Left colon (tissue), 2 donors: ENCODE measurements around the gene NOVA2. TPM values are rescaled to one million over a fixed set of nuclear protein-coding genes. Genes with fewer than 3 reads are reported as not detected.

Experiments
- ATAC-seq: fragments of 200-7000 bp; cut with Tn5 transposase; one replicate; pipeline ENCODE4 v1.9.1; 2020; ENCODE audit warnings: mild to moderate bottlenecking, moderate library complexity
- DNase-seq, 2 donors: peaks; one replicate each; pipeline ENCODE4 v3.0.0-alpha.2; 2020
- intact Hi-C, 2 donors: fragments of 100-400 bp; cut with DNase I in 1 of 2; cut with micrococcal nuclease in 1 of 2; formaldehyde crosslinking; loops; one replicate each; pipeline versions ENCODE4 v1.11.2 to v1.14.0; 2022; cut with DNase I, micrococcal nuclease
- long read RNA-seq: library from polyadenylated mRNA; unstranded; transcript quantifications from one replicate; pipeline ENCODE4 v2.0.0, GENCODE V29; 2021
- total RNA-seq, 2 donors: library from RNA; stranded (reverse); fragmentation: NEBNext Ultra II Directional; extraction: Animal tissue kit (Norgen Biotek cat#: 25700); gene quantifications; one replicate each; pipeline ENCODE4 v1.2.1, GENCODE V29; 2021
- donor health status: DM: no; HTN: no; CAD: no.
- donor health status: DM: yes; HTN: yes; CAD: no.

NOVA2 gene
- total RNA-seq = 1 to 10 TPM in 1 of 2 donors, under 1 TPM in 1; 0.79 to 1.2 TPM
- long read RNA-seq = 0 reads

- peak in 1 of 2 donors; percentile 30 for DNase-seq
- ATAC-seq = no peak
- intact Hi-C loops = no loop called here
Measured at GRCh38 chr19:45973553-45974338, at the start of gene NOVA2. TSS of gene NOVA2 (minus strand) at chr19:45973865. CDS start at chr19:45973351, 514 bp downstream.

- ATAC-seq (no peak), DNase-seq (no peak)
- intact Hi-C loops = no loop called here
Measured at GRCh38 chr19:46023311-46023779, 49.7 kb upstream of the NOVA2 start.

- no peak for ATAC-seq
- DNase-seq = no peak
- intact Hi-C loops = no loop called here
Measured at GRCh38 chr19:46022431-46023310, 49.0 kb upstream of the NOVA2 start, which contains the start of gene PGLYRP1. TSS of gene PGLYRP1 (minus strand) at chr19:46023053. CDS start at chr19:46023021, 32 bp downstream.

DNA sequence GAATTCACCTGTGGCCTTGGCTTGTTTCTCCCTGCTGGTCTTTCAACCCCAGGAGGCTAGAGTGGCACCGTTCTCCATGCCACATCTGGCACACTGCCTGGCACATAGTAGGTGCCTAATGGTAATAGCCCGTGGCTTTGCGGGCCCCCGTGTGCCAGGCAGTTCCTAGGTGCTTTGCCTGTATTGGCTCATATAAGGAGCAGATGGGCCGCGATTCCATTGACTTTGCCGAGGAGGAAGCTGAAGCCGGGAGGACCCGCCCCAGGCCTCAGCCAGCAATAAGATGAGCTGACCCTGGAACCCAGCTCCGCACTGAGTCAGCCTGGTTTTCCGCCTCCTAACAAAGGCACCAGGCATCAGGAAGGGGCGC, 48.4 kb upstream of the NOVA2 start:
- intact Hi-C loops = no loop called here
- ATAC-seq = peak; percentile 68
- DNase-seq = no peak

DNA sequence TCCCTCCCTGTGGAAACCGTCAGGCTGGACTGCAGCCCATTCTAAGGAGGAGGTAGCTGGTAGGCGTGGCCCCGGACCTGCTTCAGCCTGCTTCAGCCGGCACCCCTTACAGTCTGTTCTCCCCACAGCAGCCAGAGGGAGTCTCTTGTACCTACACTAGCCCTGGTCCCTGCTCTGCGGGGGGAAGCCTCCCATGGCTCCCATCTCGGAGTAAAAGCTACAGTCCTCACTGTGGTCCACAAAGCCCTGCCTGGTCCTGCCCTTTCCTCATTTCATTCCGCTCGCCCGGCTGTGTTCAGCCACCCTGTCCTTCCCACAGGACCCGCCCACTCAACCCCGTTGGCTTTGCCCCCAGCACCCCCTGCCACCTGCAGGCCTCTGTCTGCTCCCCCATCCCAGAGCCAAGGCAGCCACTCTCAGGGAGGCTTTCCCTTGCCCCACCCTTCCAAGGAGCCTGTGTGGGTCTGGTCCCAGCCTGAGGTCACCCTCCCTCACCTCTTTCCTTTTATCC, 47.9 kb upstream of the NOVA2 start:
- ATAC-seq = peak; percentile 68
- DNase-seq = peak; percentile 49 to 55
- intact Hi-C loops = no loop called here

- ATAC-seq (no peak), DNase-seq (no peak)
- intact Hi-C loops = no loop called here
Measured at GRCh38 chr19:46020819-46021125, 47.1 kb upstream of the NOVA2 start.

DNA sequence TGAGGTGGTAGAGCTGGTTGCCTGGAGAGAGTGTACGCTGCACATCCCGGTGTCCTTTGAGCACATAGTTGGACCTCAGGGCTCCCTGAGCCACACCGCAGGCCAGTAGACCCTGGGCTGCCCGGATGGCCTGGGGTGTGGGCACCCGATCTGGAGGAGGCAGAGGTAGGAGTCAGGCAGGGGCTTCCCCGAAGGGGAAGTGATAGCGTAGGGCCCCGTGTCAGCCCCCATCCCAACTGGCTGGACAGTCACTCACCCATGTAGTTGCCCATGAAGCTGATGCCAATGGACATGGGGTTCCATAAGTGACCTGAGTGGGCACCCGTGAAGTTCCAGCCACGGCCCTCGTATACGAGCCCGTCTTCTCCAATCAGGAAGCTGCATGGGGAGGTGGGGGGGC, 45.6 kb upstream of the NOVA2 start:
- DNase-seq = no peak
- intact Hi-C loops = no loop called here

GRCh38 chr19:46018729-46019251, 45.1 kb upstream of the NOVA2 start:
- ATAC-seq (no peak), DNase-seq (no peak)
- intact Hi-C loops = no loop called here

More for the DNA sequence above, 45.6 kb upstream of the NOVA2 start:
- no peak for ATAC-seq

GRCh38 chr19:46017874-46018675, 44.4 kb upstream of the NOVA2 start:
- intact Hi-C loops = no loop called here
- ATAC-seq = no peak
- DNase-seq = no peak

GRCh38 chr19:46017095-46017429, 43.4 kb upstream of the NOVA2 start:
- ATAC-seq = no peak
- intact Hi-C loops = no loop called here
- DNase-seq = no peak

- ATAC-seq = peak; percentile 67
- DNase-seq = peak; percentile 69 to 89
- intact Hi-C loops = no loop called here
Measured at GRCh38 chr19:46016426-46017094, 42.9 kb upstream of the NOVA2 start.

DNA sequence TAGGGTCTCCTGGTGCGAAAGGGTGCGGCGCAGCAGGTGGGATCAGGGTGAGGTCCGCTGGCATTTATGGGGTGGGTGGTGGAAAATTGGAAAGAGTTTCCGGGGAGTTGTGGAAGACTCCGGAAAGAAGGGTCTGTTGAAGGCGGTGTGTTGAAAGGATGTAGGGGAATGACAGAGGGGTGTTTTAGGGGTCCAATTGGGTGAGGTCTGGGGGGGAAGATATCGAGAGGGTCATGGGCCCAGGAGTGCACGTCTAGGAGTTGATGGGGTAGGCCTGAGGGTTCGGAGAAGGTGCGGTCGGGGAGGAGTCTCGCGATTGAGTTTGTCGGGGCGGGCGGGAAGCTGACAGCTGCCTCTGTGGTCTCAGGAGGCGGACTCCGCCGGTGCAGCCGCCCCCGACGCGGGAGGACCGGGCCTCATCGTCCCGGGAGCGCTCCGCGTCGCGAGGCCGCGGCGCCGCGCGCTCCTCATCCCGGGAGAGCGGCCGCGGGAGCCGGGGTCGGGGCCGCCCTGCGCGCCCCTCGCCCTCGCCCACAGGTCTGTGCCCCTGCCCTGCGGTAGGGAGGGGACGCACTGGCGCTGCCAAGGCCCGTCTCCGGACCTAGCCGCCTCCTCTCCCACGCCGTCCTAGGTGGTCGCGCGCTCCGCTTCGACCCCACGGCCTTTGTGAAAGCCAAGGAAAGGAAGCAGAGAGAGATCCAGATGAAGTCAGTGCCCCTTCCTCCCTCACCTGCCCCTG, 42.2 kb upstream of the NOVA2 start:
- intact Hi-C loops = no loop called here
- peak in 1 of 2 donors; percentile 44 for DNase-seq
- ATAC-seq = peak; percentile 13

GRCh38 chr19:46014941-46015686, 41.4 kb upstream of the NOVA2 start:
- ATAC-seq (peak; percentile 89), DNase-seq (peak; percentile 81 to 90)
- intact Hi-C loops = no loop called here

DNA sequence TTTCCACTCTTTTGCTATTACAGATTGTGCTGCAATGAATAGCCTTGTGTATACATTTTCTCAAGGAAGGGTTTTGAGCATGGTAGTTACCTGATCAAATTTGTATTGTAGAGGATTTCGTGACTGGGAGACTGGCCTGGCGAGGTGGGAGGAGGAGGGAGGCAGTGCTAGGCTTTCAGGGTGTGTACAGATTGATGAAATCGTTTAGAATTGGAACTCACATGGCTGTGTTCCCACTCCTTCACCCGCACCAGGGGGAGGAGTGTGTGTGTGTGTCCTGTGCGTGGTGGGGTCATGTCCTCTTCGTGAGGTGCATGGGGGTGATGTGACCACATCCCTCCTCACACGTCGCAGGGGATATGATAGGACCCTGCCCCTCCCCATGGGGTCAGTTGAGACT, 40.9 kb upstream of the NOVA2 start:
- ATAC-seq (no peak), DNase-seq (no peak)
- intact Hi-C loops = no loop called here

DNA sequence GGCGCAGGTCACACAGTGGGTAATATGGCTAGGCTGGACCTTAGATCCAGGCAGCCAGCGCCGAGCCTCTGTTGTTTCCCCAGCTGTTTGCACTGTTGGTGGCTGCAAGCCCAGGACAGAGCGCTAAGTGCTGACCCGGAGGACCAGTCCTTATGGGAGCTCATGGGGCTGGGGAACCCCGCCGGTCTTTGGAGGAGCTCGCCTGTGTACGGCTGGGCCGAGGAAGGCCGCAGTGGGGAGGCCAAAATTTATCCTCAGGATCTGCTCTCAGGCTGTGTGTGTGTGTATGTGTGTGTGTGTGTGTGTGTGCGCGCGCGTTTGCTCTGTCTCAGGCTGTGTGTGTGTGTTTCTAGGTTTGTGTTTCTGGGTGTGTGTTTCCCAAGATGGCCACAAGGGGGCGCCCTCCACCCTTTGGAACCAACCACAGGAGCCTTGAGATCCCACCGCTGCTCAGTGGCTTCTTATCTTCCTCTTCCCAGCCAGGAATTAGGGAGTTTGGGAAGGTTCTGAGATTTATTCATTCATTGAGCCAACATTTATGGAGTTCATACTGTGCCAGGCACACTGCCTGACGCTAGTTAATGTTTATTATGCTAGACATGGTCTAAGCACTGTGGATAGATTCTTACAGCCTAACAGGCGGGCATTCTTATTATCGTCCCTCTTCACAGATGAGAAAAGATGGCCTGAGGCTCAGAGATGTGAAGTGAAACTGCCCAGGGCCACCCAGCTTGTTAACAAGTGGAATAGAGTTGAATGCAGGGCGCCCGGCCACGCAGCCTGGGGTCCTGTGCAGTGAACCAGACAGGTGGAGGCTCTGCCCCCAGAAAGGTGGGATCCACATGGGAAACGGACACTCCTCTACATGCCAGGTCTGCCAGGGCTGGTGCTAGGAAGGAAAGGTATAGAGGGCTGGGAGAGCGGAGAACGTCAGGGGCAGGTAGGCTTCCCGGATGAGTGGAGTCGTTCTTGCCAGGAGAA, 36.2 kb upstream of the NOVA2 start:
- DNase-seq (peak in 1 of 2 donors; percentile 73), ATAC-seq (peak; percentile 85)
- intact Hi-C loops = no loop called here

DNA sequence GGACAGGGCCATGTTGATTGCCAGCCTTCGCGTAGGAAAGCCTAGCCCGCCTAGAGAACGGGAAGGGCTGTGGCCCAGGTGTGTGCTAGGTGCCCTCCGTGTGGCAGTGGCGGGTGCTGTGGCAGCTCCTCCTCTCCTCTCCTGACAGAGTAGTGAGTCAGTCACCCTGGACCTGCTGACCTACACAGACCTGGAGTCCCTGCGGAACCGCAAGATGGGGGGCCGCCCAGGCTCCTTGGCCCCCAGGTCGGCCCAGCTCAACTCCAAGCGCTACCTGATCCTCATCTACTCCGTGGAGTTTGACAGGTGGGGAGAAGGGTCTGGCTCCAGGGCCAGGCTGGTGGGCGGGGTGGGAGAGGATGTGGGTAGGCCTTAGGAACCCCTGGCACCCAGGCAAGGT, 32.7 kb upstream of the NOVA2 start:
- no peak for ATAC-seq
- DNase-seq = no peak
- intact Hi-C loops = no loop called here
